H9 (cell line): Measurements from ENCODE around the gene CDH23. TPM values are rescaled to one million over a fixed set of nuclear protein-coding genes. Genes with fewer than 3 reads are reported as not detected.

Experiments used
- DNase-seq: peaks from one replicate; pipeline ENCODE4 v3.0.0-alpha.2; 2017
- H2AFZ ChIP-seq: one replicate; pipeline ENCODE4 v1.6.1; 2013; ENCODE audit warnings: mild to moderate bottlenecking, low read length, control low read depth, moderate library complexity
- H2AK5ac ChIP-seq: 2 replicates; pipeline ENCODE4 v1.6.1; 2013; ENCODE audit warnings: low read length, control low read depth, mixed read lengths; ENCODE audit not compliant: insufficient read length
- H2BK120ac ChIP-seq: one replicate; pipeline ENCODE4 v1.6.1; 2013; ENCODE audit warnings: low read depth, mild to moderate bottlenecking, low read length, control low read depth, inconsistent platforms; ENCODE audit not compliant: poor library complexity, severe bottlenecking
- H2BK12ac ChIP-seq: 2 replicates; pipeline ENCODE4 v1.6.1; 2013; ENCODE audit warnings: low read length, control low read depth, mixed read lengths, low read depth; ENCODE audit not compliant: insufficient read length
- H2BK15ac ChIP-seq: 2 replicates; pipeline ENCODE4 v1.6.1; 2013; ENCODE audit warnings: low read depth, low read length, control low read depth
- H2BK20ac ChIP-seq: one replicate; pipeline ENCODE4 v1.6.1; 2013; ENCODE audit warnings: low read depth, mild to moderate bottlenecking, low read length, control low read depth, inconsistent platforms; ENCODE audit not compliant: poor library complexity, severe bottlenecking
- H2BK5ac ChIP-seq: 2 replicates; pipeline ENCODE4 v1.6.1; 2013; ENCODE audit warnings: low read length, control low read depth, mixed read lengths; ENCODE audit not compliant: insufficient read length
- H3K14ac ChIP-seq: 2 replicates; pipeline ENCODE4 v1.6.1; 2013; ENCODE audit warnings: low read length, control low read depth; ENCODE audit not compliant: insufficient read depth
- H3K18ac ChIP-seq: 2 replicates; pipeline ENCODE4 v1.6.1; 2013; ENCODE audit warnings: low read depth, mild to moderate bottlenecking, mixed read lengths, low read length, control low read depth; ENCODE audit not compliant: insufficient read length
- H3K23ac ChIP-seq: 2 replicates; pipeline ENCODE4 v1.6.1; 2013; ENCODE audit warnings: low read length, control low read depth, mixed read lengths, low read depth; ENCODE audit not compliant: insufficient read length
- H3K23me2 ChIP-seq: 2 replicates; pipeline ENCODE4 v1.6.1; 2013; ENCODE audit warnings: low read depth, mild to moderate bottlenecking, mixed read lengths, low read length, control low read depth; ENCODE audit not compliant: insufficient read length, poor library complexity, severe bottlenecking
- H3K27ac ChIP-seq: 2 replicates; pipeline ENCODE4 v1.5.1; 2013; ENCODE audit warnings: low read length, control low read depth, mixed read lengths, low read depth; ENCODE audit not compliant: insufficient read length
- H3K27me3 ChIP-seq: 2 replicates; pipeline ENCODE4 v1.6.1; 2013; ENCODE audit warnings: low read length, control low read depth, inconsistent platforms; ENCODE audit not compliant: insufficient read depth
- H3K4ac ChIP-seq: 2 replicates; pipeline ENCODE4 v1.6.1; 2013; ENCODE audit warnings: low read depth, mild to moderate bottlenecking, control low read depth, inconsistent platforms, low read length, moderate library complexity
- H3K4me1 ChIP-seq: 2 replicates; pipeline ENCODE4 v1.6.1; 2013; ENCODE audit warnings: low read length, control low read depth, inconsistent platforms; ENCODE audit not compliant: insufficient read depth
- H3K4me2 ChIP-seq: 2 replicates; pipeline ENCODE4 v1.6.1; 2013; ENCODE audit warnings: low read length, control low read depth, mixed read lengths; ENCODE audit not compliant: insufficient read length, insufficient read depth
- H3K56ac ChIP-seq: 2 replicates; pipeline ENCODE4 v1.6.1; 2013; ENCODE audit warnings: low read depth, mild to moderate bottlenecking, mixed read lengths, low read length, control low read depth; ENCODE audit not compliant: insufficient read length
- H3K79me1 ChIP-seq: 2 replicates; pipeline ENCODE4 v1.6.1; 2013; ENCODE audit warnings: low read depth, mild to moderate bottlenecking, moderate library complexity, low read length, control low read depth, inconsistent platforms; ENCODE audit not compliant: insufficient read depth, poor library complexity, severe bottlenecking
- H3K79me2 ChIP-seq: 2 replicates; pipeline ENCODE4 v1.6.1; 2013; ENCODE audit warnings: low read length, control low read depth, inconsistent platforms; ENCODE audit not compliant: insufficient read depth
- H3K9ac ChIP-seq: 2 replicates; pipeline ENCODE4 v1.6.1; 2013; ENCODE audit warnings: low read length, control low read depth, mixed read lengths; ENCODE audit not compliant: insufficient read length; ENCODE audit errors: extremely low read depth
- H3K9me3 ChIP-seq: one replicate; pipeline ENCODE4 v1.6.1; 2013; ENCODE audit warnings: low read depth, low read length, inconsistent platforms; ENCODE audit not compliant: control insufficient read depth
- H3T11ph ChIP-seq: one replicate; pipeline ENCODE4 v1.6.1; 2013; ENCODE audit warnings: mild to moderate bottlenecking, low read length, control low read depth, inconsistent platforms
- H4K20me1 ChIP-seq: one replicate; pipeline ENCODE4 v1.6.1; 2013; ENCODE audit not compliant: control insufficient read depth, insufficient read length, insufficient read depth
- H4K5ac ChIP-seq: 2 replicates; pipeline ENCODE4 v1.6.1; 2013; ENCODE audit warnings: low read depth, mild to moderate bottlenecking, mixed read lengths, low read length, control low read depth; ENCODE audit not compliant: insufficient read length
- H4K8ac ChIP-seq: replicated peaks from 2 replicates; pipeline ENCODE4 v1.6.1; 2013; ENCODE audit warnings: low read length, control low read depth, mixed read lengths, low read depth; ENCODE audit not compliant: insufficient read length
- H4K91ac ChIP-seq: 2 replicates; pipeline ENCODE4 v1.6.1; 2013; ENCODE audit warnings: low read depth, mild to moderate bottlenecking, moderate library complexity, mixed read lengths, low read length, control low read depth; ENCODE audit not compliant: insufficient read length
- H3K27ac Mint-ChIP-seq, 3 experiments: 2 replicates in 2 of 3; 3 replicates in 1 of 3; pipeline ENCODE4 v1.8.0; 2020 to 2021; ENCODE audit warnings: mixed read lengths in 3 of 3, mild to moderate bottlenecking in 1 of 3, moderate library complexity in 1 of 3
- H3K27me3 Mint-ChIP-seq: 2 replicates; pipeline ENCODE4 v1.8.0; 2021; ENCODE audit warnings: low read depth, mild to moderate bottlenecking, moderate library complexity, mixed read lengths
- H3K36me3 Mint-ChIP-seq, 3 experiments: 2 replicates in 2 of 3; 3 replicates in 1 of 3; pipeline ENCODE4 v1.8.0; 2020 to 2021; ENCODE audit warnings: low read depth in 3 of 3, mixed read lengths in 3 of 3; ENCODE audit not compliant: insufficient read depth in 1 of 3
- H3K4me1 Mint-ChIP-seq, 2 experiments: 2 replicates each; pipeline ENCODE4 v1.8.0; 2020; ENCODE audit warnings: mixed read lengths in 2 of 2
- H3K4me3 Mint-ChIP-seq, 2 experiments: 2 replicates in 1 of 2; 3 replicates in 1 of 2; pipeline ENCODE4 v1.8.0; 2020 to 2021; ENCODE audit warnings: mild to moderate bottlenecking in 2 of 2, mixed read lengths in 2 of 2, moderate library complexity in 1 of 2
- H3K9me3 Mint-ChIP-seq, 2 experiments: 2 replicates in 1 of 2; 3 replicates in 1 of 2; pipeline ENCODE4 v1.8.0; 2020; ENCODE audit warnings: mild to moderate bottlenecking in 2 of 2, mixed read lengths in 2 of 2, moderate library complexity in 1 of 2
- CTCF ChIP-seq: fragments of 200-600 bp; sonication (generic); conservative IDR thresholded peaks from 3 replicates; pipeline ENCODE4 v1.8.0; 2021; ENCODE audit warnings: antibody characterized with exemption, mild to moderate bottlenecking
- WGBS: extraction: QIAGEN DNeasy Blood & Tissue Kit; methylation state at CpG from one replicate; pipeline ENCODE4 v1.1.7; 2013; ENCODE audit warnings: missing lambda C conversion rate, low lambda C conversion rate, mixed read lengths; ENCODE audit not compliant: insufficient read length; ENCODE audit errors: extremely low coverage; 5-methylcytosine and 5-hydroxymethylcytosine counted together
- total RNA-seq: library from RNA; stranded (reverse); gene quantifications from 2 replicates; pipeline ENCODE4 v1.2.1, GENCODE V29; 2021

Gene CDH23
- total RNA-seq, 1 experiment from 2014 or later = 2.1 TPM

GRCh38 chr10:71440506-71441035, 43.9 kb downstream of the CDH23 start:
- no peaks in the 10 kb centered on the region; a peak in 1 of 7 replicates for H3K36me3 Mint-ChIP-seq
- H3K23me2 ChIP-seq = no peaks in the 10 kb centered on the region
- no peaks in the 10 kb centered on the region for H3K9me3 ChIP-seq
- H2BK5ac ChIP-seq = no peak overlapping the region
- H4K91ac ChIP-seq = no peak overlapping the region
- H3K4me2 ChIP-seq = no peak overlapping the region
- no CpG with 5 or more reads among the region's 9 CpGs for WGBS
- no peak overlapping the region for H4K5ac ChIP-seq
- no peak overlapping the region for H3K23ac ChIP-seq
- no peak overlapping the region for H4K8ac ChIP-seq
- no peak overlapping the region for H3K18ac ChIP-seq
- no peaks in the 10 kb centered on the region for H3K9me3 Mint-ChIP-seq
- H3K27me3 ChIP-seq = no peaks in the 10 kb centered on the region
- peaks cover 2% of the 10 kb centered on the region for H3K27me3 Mint-ChIP-seq
- no peak overlapping the region for H2BK120ac ChIP-seq
- no peak overlapping the region for H3K27ac ChIP-seq
- no peak overlapping the region for H3K56ac ChIP-seq
- no peak for TF ChIP-seq CTCF
- no peak overlapping the region for H2BK15ac ChIP-seq
- H3T11ph ChIP-seq = no peak overlapping the region
- H3K79me2 ChIP-seq = no peaks in the 10 kb centered on the region
- H3K4me3 Mint-ChIP-seq = no peak overlapping the region
- H2BK12ac ChIP-seq = no peak overlapping the region
- H3K4ac ChIP-seq = no peak overlapping the region
- no peak overlapping the region; the same call in 1 of the 2 replicates for H3K14ac ChIP-seq
- H3K79me1 ChIP-seq = no peaks in the 10 kb centered on the region
- peak overlapping the region in 1 of 3 experiments; percentile 62; a peak in 2 of 7 replicates for H3K27ac Mint-ChIP-seq
- DNase-seq = no peak
- no peaks in the 10 kb centered on the region for H3K4me1 ChIP-seq
- H2AK5ac ChIP-seq = no peak overlapping the region
- no peak overlapping the region for H2BK20ac ChIP-seq
- H4K20me1 ChIP-seq = no peaks in the 10 kb centered on the region
- peaks cover 14 to 27% of the 10 kb centered on the region in 2 experiments for H3K4me1 Mint-ChIP-seq
- no peak overlapping the region for H3K9ac ChIP-seq
- H2AFZ ChIP-seq = no peak overlapping the region
